Thyroid gland (tissue), 4 donors: ENCODE measurements around the gene ATP5ME.

Experiments used
- POLR2A ChIP-seq, 2 donors: fragments of 450-650 bp; IDR thresholded peaks; one replicate each; pipeline ENCODE4 v1.6.1; 2017; ENCODE audit warnings: antibody characterized with exemption in 2 of 2, mild to moderate bottlenecking in 2 of 2, moderate library complexity in 1 of 2
- TF ChIP-seq, protein P1 (sequence below), 6 experiments: fragments of 200-600 bp in 3 of 6; fragments of 450-650 bp in 3 of 6; sonication (generic) in 3 of 6; IDR thresholded peaks; one replicate each; pipeline ENCODE4 v1.5.1; 2016 to 2019; ENCODE audit warnings: antibody characterized with exemption in 6 of 6, mild to moderate bottlenecking in 2 of 6, inconsistent platforms in 1 of 6, moderate library complexity in 1 of 6

DNA sequence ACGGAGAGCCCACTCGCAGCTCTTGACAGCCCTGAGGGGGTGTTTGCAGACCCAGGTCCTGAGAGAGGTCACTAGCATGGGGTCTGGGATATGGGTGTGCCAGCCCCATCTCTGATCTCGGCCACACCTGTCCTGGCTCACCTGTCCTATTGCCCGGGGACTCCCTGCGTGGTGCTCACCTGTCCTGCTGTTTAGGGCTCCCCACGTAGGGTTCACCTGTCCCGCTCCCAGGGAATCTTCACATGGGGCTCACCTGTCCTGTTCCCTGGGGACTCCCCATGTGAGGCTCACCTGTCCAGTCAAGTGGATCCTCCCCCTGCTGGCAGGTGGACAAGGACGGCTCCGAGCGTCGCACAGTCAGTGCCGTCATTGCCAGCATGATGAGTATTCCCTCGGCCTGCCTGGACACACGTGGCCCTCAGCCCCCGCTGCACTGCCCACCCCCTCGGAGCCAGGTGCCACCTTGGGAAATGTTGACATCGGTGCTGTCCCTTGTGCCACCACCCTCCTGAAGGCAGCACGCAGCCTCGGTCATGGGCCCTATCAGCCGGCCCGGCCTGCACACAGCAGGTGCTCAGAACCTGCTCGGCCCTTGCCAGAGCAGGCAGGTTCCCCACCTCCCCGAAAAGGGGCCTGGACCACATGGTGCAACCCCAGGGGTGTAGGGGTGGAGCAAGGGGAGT, 8.6 kb upstream of the ATP5ME start:
- TF ChIP-seq, protein P1, sequence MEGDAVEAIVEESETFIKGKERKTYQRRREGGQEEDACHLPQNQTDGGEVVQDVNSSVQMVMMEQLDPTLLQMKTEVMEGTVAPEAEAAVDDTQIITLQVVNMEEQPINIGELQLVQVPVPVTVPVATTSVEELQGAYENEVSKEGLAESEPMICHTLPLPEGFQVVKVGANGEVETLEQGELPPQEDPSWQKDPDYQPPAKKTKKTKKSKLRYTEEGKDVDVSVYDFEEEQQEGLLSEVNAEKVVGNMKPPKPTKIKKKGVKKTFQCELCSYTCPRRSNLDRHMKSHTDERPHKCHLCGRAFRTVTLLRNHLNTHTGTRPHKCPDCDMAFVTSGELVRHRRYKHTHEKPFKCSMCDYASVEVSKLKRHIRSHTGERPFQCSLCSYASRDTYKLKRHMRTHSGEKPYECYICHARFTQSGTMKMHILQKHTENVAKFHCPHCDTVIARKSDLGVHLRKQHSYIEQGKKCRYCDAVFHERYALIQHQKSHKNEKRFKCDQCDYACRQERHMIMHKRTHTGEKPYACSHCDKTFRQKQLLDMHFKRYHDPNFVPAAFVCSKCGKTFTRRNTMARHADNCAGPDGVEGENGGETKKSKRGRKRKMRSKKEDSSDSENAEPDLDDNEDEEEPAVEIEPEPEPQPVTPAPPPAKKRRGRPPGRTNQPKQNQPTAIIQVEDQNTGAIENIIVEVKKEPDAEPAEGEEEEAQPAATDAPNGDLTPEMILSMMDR (IDR thresholded peaks at IDR 0.05), result no peak
- TF ChIP-seq POLR2A (IDR thresholded peaks at IDR 0.05), result no peak
